H1 (cell line): ENCODE measurements around the gene JPH3. TPM values are rescaled to one million over a fixed set of nuclear protein-coding genes. Genes with fewer than 3 reads are reported as not detected.

ENCODE experiments used
- CTCF ChIA-PET: fragments of 300-600 bp; sonication (Branson Sonifier 250); formaldehyde crosslinking; loops from one replicate; lab custom pipeline; 2021; ENCODE audit not compliant: partially characterized antibody; lab: Charles Lee
- POLR2A ChIA-PET: fragments of 300-600 bp; sonication (Branson Sonifier 250); formaldehyde crosslinking; loops from one replicate; lab custom pipeline; 2021; ENCODE audit warnings: inconsistent platforms; ENCODE audit not compliant: partially characterized antibody; lab: Charles Lee
- DNase-seq, 2 experiments: peaks; one replicate each; pipeline versions ENCODE4 v3.0.0 to v3.0.0-alpha.2; 2010 to 2022; ENCODE audit warnings: low spot score in 2 of 2, low read depth in 1 of 2, mixed read lengths in 1 of 2
- FAIRE-seq: peaks from 2 replicates; lab custom pipeline; 2011; peaks lifted over from hg19 to GRCh38; lab: Jason Lieb, UNC
- H2AFZ ChIP-seq: 2 replicates; pipeline ENCODE4 v1.8.1; 2012; ENCODE audit warnings: low read length, inconsistent platforms
- H2AK5ac ChIP-seq: 2 replicates; pipeline ENCODE4 v1.6.1; 2013; ENCODE audit warnings: low read depth, low read length
- H2BK120ac ChIP-seq: replicated peaks from 2 replicates; pipeline ENCODE3; 2013; ENCODE audit warnings: low read depth, low read length, inconsistent platforms
- H2BK12ac ChIP-seq: 2 replicates; pipeline ENCODE4 v1.6.1; 2013; ENCODE audit warnings: low read depth, low read length
- H2BK15ac ChIP-seq: 2 replicates; pipeline ENCODE4 v1.6.1; 2013; ENCODE audit warnings: low read length
- H2BK20ac ChIP-seq: 2 replicates; pipeline ENCODE4 v1.6.1; 2013; ENCODE audit warnings: low read length
- H2BK5ac ChIP-seq: 2 replicates; pipeline ENCODE4 v1.6.1; 2013; ENCODE audit warnings: low read depth, low read length
- H3K14ac ChIP-seq: 2 replicates; pipeline ENCODE4 v1.6.1; 2013; ENCODE audit warnings: inconsistent platforms; ENCODE audit not compliant: insufficient read length
- H3K18ac ChIP-seq: 2 replicates; pipeline ENCODE4 v1.6.1; 2013; ENCODE audit warnings: low read length; ENCODE audit errors: extremely low read depth
- H3K23ac ChIP-seq: 2 replicates; pipeline ENCODE4 v1.6.1; 2013; ENCODE audit warnings: inconsistent platforms; ENCODE audit not compliant: insufficient read length
- H3K23me2 ChIP-seq: 2 replicates; pipeline ENCODE4 v1.6.1; 2013; ENCODE audit warnings: low read depth, low read length
- H3K27ac ChIP-seq: 2 replicates; pipeline ENCODE4 v1.6.1; 2011; ENCODE audit warnings: low read depth, low read length, inconsistent platforms
- H3K27me3 ChIP-seq, 4 experiments: replicated peaks in 1 of 4; 1 replicate in 1 of 4; 2 replicates in 3 of 4; pipeline versions ENCODE4 v1.6.1 to v1.8.1; 2011 to 2013; ENCODE audit warnings: low read length in 3 of 4, mild to moderate bottlenecking in 3 of 4, inconsistent platforms in 2 of 4, mixed read lengths in 2 of 4, moderate library complexity in 1 of 4; ENCODE audit not compliant: control insufficient read depth in 3 of 4, insufficient read depth in 3 of 4; ENCODE audit errors: extremely low read depth in 1 of 4
- H3K36me3 ChIP-seq, 4 experiments: 2 replicates each; pipeline versions ENCODE4 v1.6.1 to v1.8.1; 2011 to 2013; ENCODE audit warnings: mild to moderate bottlenecking in 4 of 4, low read length in 3 of 4, moderate library complexity in 2 of 4, control low read depth in 1 of 4, inconsistent platforms in 1 of 4; ENCODE audit not compliant: insufficient read depth in 4 of 4, control insufficient read depth in 2 of 4
- H3K4ac ChIP-seq: replicated peaks from 2 replicates; pipeline ENCODE3; 2013; ENCODE audit warnings: low read length, low read depth, mixed read lengths, inconsistent platforms; ENCODE audit not compliant: insufficient read length
- H3K4me1 ChIP-seq, 4 experiments: replicated peaks in 1 of 4; 1 replicate in 1 of 4; 2 replicates in 3 of 4; pipeline versions ENCODE4 v1.6.1 to v1.8.1; 2011 to 2013; ENCODE audit warnings: low read length in 3 of 4, inconsistent platforms in 2 of 4, mixed read lengths in 1 of 4; ENCODE audit not compliant: insufficient read depth in 4 of 4, control insufficient read depth in 3 of 4
- H3K4me2 ChIP-seq, 2 experiments: 2 replicates each; pipeline versions ENCODE4 v1.6.1 to v1.8.1; 2011 to 2013; ENCODE audit warnings: low read depth in 2 of 2, low read length in 2 of 2, control low read depth in 1 of 2, inconsistent platforms in 1 of 2, mild to moderate bottlenecking in 1 of 2; ENCODE audit not compliant: insufficient read depth in 1 of 2
- H3K4me3 ChIP-seq, 4 experiments: fragments of 200-600, 300-600 bp in 1 of 4; sonication (generic), shearing (Covaris generic), sonication (Bioruptor Twin) in 1 of 4; 2 replicates each; pipeline versions ENCODE4 v1.5.1 to v1.8.1; 2011 to 2016; ENCODE audit warnings: low read length in 4 of 4, low read depth in 3 of 4, control low read depth in 2 of 4, inconsistent platforms in 2 of 4, mild to moderate bottlenecking in 2 of 4, mixed read lengths in 1 of 4, moderate library complexity in 1 of 4; ENCODE audit not compliant: insufficient read depth in 2 of 4; ENCODE audit errors: extremely low read depth in 1 of 4
- H3K56ac ChIP-seq: replicated peaks from 2 replicates; pipeline ENCODE3; 2013; ENCODE audit warnings: low read depth, mild to moderate bottlenecking, mixed read lengths, low read length, inconsistent platforms; ENCODE audit not compliant: insufficient read length
- H3K79me1 ChIP-seq: 2 replicates; pipeline ENCODE4 v1.6.1; 2013; ENCODE audit warnings: low read depth, low read length, control low read depth
- H3K79me2 ChIP-seq, 2 experiments: 2 replicates each; pipeline versions ENCODE4 v1.6.1 to v1.8.1; 2012 to 2013; ENCODE audit warnings: low read length in 2 of 2, mild to moderate bottlenecking in 2 of 2, inconsistent platforms in 1 of 2; ENCODE audit not compliant: insufficient read depth in 2 of 2, control insufficient read depth in 1 of 2
- H3K9ac ChIP-seq, 4 experiments: replicated peaks in 1 of 4; 1 replicate in 1 of 4; 2 replicates in 3 of 4; pipeline versions ENCODE4 v1.6.1 to v1.8.1; 2011 to 2013; ENCODE audit warnings: low read depth in 3 of 4, low read length in 3 of 4, control low read depth in 2 of 4, mild to moderate bottlenecking in 2 of 4, moderate library complexity in 2 of 4, inconsistent platforms in 1 of 4; ENCODE audit errors: extremely low read depth in 1 of 4
- H3K9me3 ChIP-seq, 2 experiments: 2 replicates each; pipeline versions ENCODE4 v1.6.1 to v1.8.1; 2012 to 2013; ENCODE audit warnings: mild to moderate bottlenecking in 2 of 2, moderate library complexity in 2 of 2, control low read depth in 1 of 2, inconsistent platforms in 1 of 2, low read depth in 1 of 2, low read length in 1 of 2, mixed read lengths in 1 of 2; ENCODE audit not compliant: insufficient read depth in 2 of 2
- H4K20me1 ChIP-seq, 2 experiments: replicated peaks in 1 of 2; 2 replicates each; pipeline versions ENCODE3 to v1.8.1; 2011 to 2013; ENCODE audit warnings: inconsistent platforms in 2 of 2, low read length in 2 of 2, mild to moderate bottlenecking in 1 of 2; ENCODE audit not compliant: insufficient read depth in 2 of 2, control insufficient read depth in 1 of 2
- H4K5ac ChIP-seq: 2 replicates; pipeline ENCODE4 v1.6.1; 2013; ENCODE audit warnings: low read length, low read depth, mixed read lengths, inconsistent platforms; ENCODE audit not compliant: insufficient read length
- H4K8ac ChIP-seq: 2 replicates; pipeline ENCODE4 v1.8.0; 2013; ENCODE audit warnings: mild to moderate bottlenecking, moderate library complexity, low read length, inconsistent platforms; ENCODE audit not compliant: insufficient read depth; ENCODE audit errors: extremely low read depth
- H4K91ac ChIP-seq: replicated peaks from 2 replicates; pipeline ENCODE3; 2013; ENCODE audit warnings: low read length, mixed read lengths, inconsistent platforms; ENCODE audit not compliant: insufficient read length
- ASH2L ChIP-seq: fragments of 200-600, 300-600 bp; sonication (generic); IDR thresholded peaks from one replicate; pipeline ENCODE4 v1.7.1; 2017; ENCODE audit warnings: low read length
- BRCA1 ChIP-seq: IDR thresholded peaks from 2 replicates; pipeline ENCODE4 v1.6.1; 2012; ENCODE audit warnings: low read depth, low read length, improper control_type of control experiment
- CBX8 ChIP-seq: fragments of 300-800, 300-1000 bp; sonication (generic); IDR thresholded peaks from 2 replicates; pipeline ENCODE4 v1.7.1; 2016; ENCODE audit warnings: low read depth, low read length, borderline replicate concordance
- CHD1 ChIP-seq: IDR thresholded peaks from 2 replicates; pipeline ENCODE4 v1.6.1; 2012; ENCODE audit warnings: low read depth, low read length, improper control_type of control experiment
- CTBP2 ChIP-seq: IDR thresholded peaks from 2 replicates; pipeline ENCODE4 v1.7.0; 2011; ENCODE audit warnings: borderline replicate concordance, mild to moderate bottlenecking, moderate library complexity, mixed read lengths, low read length; ENCODE audit not compliant: insufficient read depth, insufficient read length
- GABPA ChIP-seq: IDR thresholded peaks from 2 replicates; pipeline ENCODE4 v1.6.1; 2011; ENCODE audit warnings: mild to moderate bottlenecking, low read length, moderate library complexity, borderline replicate concordance; ENCODE audit not compliant: insufficient read depth
- KDM5A ChIP-seq: fragments of 200-600 bp; IDR thresholded peaks from 2 replicates; pipeline ENCODE4 v1.7.1; 2012; ENCODE audit warnings: mild to moderate bottlenecking, low read length, inconsistent platforms, mixed read lengths
- NANOG ChIP-seq: IDR thresholded peaks from 2 replicates; pipeline ENCODE4 v1.6.1; 2011; ENCODE audit warnings: low read length, low read depth, mild to moderate bottlenecking, inconsistent platforms; ENCODE audit not compliant: insufficient read depth, poor library complexity, severe bottlenecking
- PHF8 ChIP-seq: fragments of 200-600 bp; sonication (generic); conservative IDR thresholded peaks from 2 replicates; pipeline ENCODE4 v1.7.1; 2012; ENCODE audit warnings: low read depth, mild to moderate bottlenecking, inconsistent platforms, low read length, moderate library complexity
- POU5F1 ChIP-seq: IDR thresholded peaks from 2 replicates; pipeline ENCODE4 v1.6.1; 2011; ENCODE audit warnings: low read depth, mild to moderate bottlenecking, low read length, moderate library complexity
- SIN3A ChIP-seq, 2 experiments: IDR thresholded peaks in 1 of 2; conservative IDR thresholded peaks in 1 of 2; 2 replicates each; pipeline ENCODE4 v1.6.1; 2011 to 2012; ENCODE audit warnings: low read length in 2 of 2, improper control_type of control experiment in 1 of 2, low read depth in 1 of 2, mild to moderate bottlenecking in 1 of 2
- SUZ12 ChIP-seq: fragments of 200-600 bp; sonication (generic); IDR thresholded peaks from 2 replicates; pipeline ENCODE4 v1.6.1; 2012; ENCODE audit warnings: mild to moderate bottlenecking, inconsistent platforms, low read length, moderate library complexity, mixed read lengths
- TAF1 ChIP-seq: IDR thresholded peaks from 2 replicates; pipeline ENCODE4 v1.6.1; 2011; ENCODE audit warnings: mild to moderate bottlenecking, low read depth, low read length
- TCF12 ChIP-seq: IDR thresholded peaks from 2 replicates; pipeline ENCODE4 v1.6.1; 2011; ENCODE audit warnings: low read depth, mild to moderate bottlenecking, low read length
- WGBS, 2 experiments: shearing (Covaris generic) in 1 of 2; methylation state at CpG; one replicate each; pipeline versions ENCODE4 v1.1.6 to v1.1.7; 2013 to 2015; ENCODE audit warnings: low lambda C conversion rate in 2 of 2, mixed read lengths in 2 of 2, inconsistent platforms in 1 of 2, low coverage in 1 of 2, missing lambda C conversion rate in 1 of 2; ENCODE audit not compliant: insufficient replicate concordance in 2 of 2, insufficient coverage in 1 of 2, insufficient read length in 1 of 2; ENCODE audit errors: extremely low coverage in 1 of 2, missing lambda C conversion rate in 1 of 2; 5-methylcytosine and 5-hydroxymethylcytosine counted together
- polyA plus RNA-seq, 7 experiments: library from polyadenylated mRNA; depleted of rRNA in 3 of 7; stranded (reverse) in 5 of 7; unstranded in 2 of 7; fragments of >200 nt in 5 of 7; fragments of 200-250 nt in 2 of 7; gene quantifications; 1 replicate in 5 of 7; 2 replicates in 1 of 7; 4 replicates in 1 of 7; pipeline versions ENCODE4 v1.2.1 to v1.2.3, GENCODE V29; 2011 to 2013; ENCODE audit warnings: missing spikeins in 2 of 7, mixed read lengths in 2 of 7
- total RNA-seq: library from RNA; stranded (reverse); fragmentation: NEBNext Ultra II Directional; extraction: Animal tissue kit (Norgen Biotek cat#: 25700); gene quantifications from 2 replicates; pipeline ENCODE4 v1.2.1, GENCODE V29; 2021

JPH3 gene
- total and polyA plus RNA-seq, 2 of the 8 experiments (the other 6 are each of a cell fraction or from before 2014, with no cell fraction given): 10.3 to 28.3 TPM

DNA sequence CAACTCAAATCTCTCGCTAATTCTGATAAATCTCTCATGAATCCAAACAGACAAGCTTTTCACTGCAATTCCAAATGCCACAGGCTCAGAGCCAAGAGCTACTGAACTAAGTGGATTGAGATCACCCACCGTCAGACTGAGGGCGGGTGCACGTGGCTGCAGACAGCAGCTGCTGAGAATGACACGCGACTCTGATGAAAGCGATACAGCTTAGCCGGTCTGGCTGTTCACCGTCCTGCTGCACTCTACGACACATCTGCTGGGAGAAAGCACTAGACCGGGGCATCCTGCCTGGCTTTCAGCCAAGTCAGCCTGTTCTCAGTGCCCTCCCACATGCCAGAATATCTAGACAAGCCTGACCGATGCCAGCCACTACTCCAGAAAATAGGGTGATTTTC, 120.9 kb downstream of the JPH3 start:
- Histone ChIP-seq H4K91ac (no peak overlapping the region), H2AK5ac (no peak overlapping the region), H3K4me3 (no peak overlapping the region), H3K4me2 (no peak overlapping the region), H2BK12ac (no peak overlapping the region), H4K8ac (no peak overlapping the region), H3K18ac (no peak overlapping the region), H3K23me2 (no peaks in the 10 kb centered on the region), H2BK15ac (no peak overlapping the region), H3K27me3 (no peaks in the 10 kb centered on the region), H3K9ac (no peak overlapping the region), H3K36me3 (peaks cover 4 to 24% (median 14%) of the 10 kb centered on the region in 4 experiments; a peak in 6 of 8 replicates), H3K56ac (no peak overlapping the region), H2BK5ac (no peak overlapping the region; the same call in 1 of the 2 replicates), H3K14ac (no peak overlapping the region), H3K9me3 (peaks cover 0 to 4% of the 10 kb centered on the region in 2 experiments; a peak in 1 of 4 replicates), H3K27ac (no peak overlapping the region), H3K79me1 (peaks cover 7% of the 10 kb centered on the region), H2AFZ (no peak overlapping the region), H3K4ac (no peak overlapping the region), H3K23ac (no peak overlapping the region), H2BK120ac (no peak overlapping the region), H3K79me2 (peaks cover 0 to 17% of the 10 kb centered on the region in 2 experiments; a peak in 1 of 4 replicates), H3K4me1 (no peaks in the 10 kb centered on the region), H4K5ac (no peak overlapping the region), H2BK20ac (no peak overlapping the region), H4K20me1 (peaks cover 5 to 16% of the 10 kb centered on the region in 2 experiments)
- 91 to 100% methylated on average over 1 to 12 of the region's 12 CpGs for WGBS, 2 experiments
- no peak for FAIRE-seq
- ChIA-PET POLR2A (interaction anchor here (3.0 to 7.4 kb wide), 2 partner anchors 9 to 10 kb away, joined by 11 to 39 read pairs; no protein-coding TSS in a partner anchor), CTCF (interaction anchor here (1.1 to 3.5 kb wide), 4 partner anchors 14 to 45 kb away, joined by 4 to 14 read pairs (median 4); no protein-coding TSS in a partner anchor)
- no peak for DNase-seq
- TF ChIP-seq SIN3A (conservative IDR thresholded peaks at IDR 0.05 in 1 of 2, IDR thresholded peaks at IDR 0.05 in 1 of 2; ENCODE audit: low read depth in 1 of 2, low read length in 2 of 2) (no peak), TAF1 (no peak), SUZ12 (no peak), PHF8 (no peak), NANOG (no peak), POU5F1 (no peak), CHD1 (no peak), KDM5A (no peak), GABPA (no peak), BRCA1 (no peak), TCF12 (no peak), ASH2L (no peak), CTBP2 (no peak), CBX8 (no peak)
